PC-3 (cell line): Measurements from ENCODE around the gene TMEM119. TPM values are rescaled to one million over a fixed set of nuclear protein-coding genes. Genes with fewer than 3 reads are reported as not detected.

Experiments used
- ATAC-seq: fragments of 200-7000 bp; cut with Tn5 transposase; 2 replicates; pipeline ENCODE4 v1.9.1; 2020; ENCODE audit warnings: mild to moderate bottlenecking, moderate library complexity
- BruUV-seq: library from RNA; stranded (reverse); fragments of 400-500 nt; replicated peaks from 2 replicates; lab custom pipeline; 2021; lab: Mats Ljungman, UMichigan
- CTCF ChIA-PET: fragments of 300-600 bp; sonication (Branson Sonifier 250); formaldehyde crosslinking; loops from one replicate; lab custom pipeline; 2022; ENCODE audit warnings: antibody characterized with exemption; lab: Charles Lee
- POLR2A ChIA-PET: fragments of 300-600 bp; sonication (Branson Sonifier 250); formaldehyde crosslinking; loops from one replicate; lab custom pipeline; 2022; ENCODE audit warnings: antibody characterized with exemption; ENCODE audit not compliant: unreplicated experiment; lab: Charles Lee
- DNase-seq: peaks from one replicate; pipeline ENCODE4 v3.0.0-alpha.2; 2015
- H2AFZ ChIP-seq: fragments of 300-600 bp; sonication (generic); 2 replicates; pipeline ENCODE4 v1.6.0; 2016; ENCODE audit warnings: antibody characterized with exemption, low read length
- H3F3A ChIP-seq: fragments of 300-600 bp; sonication (generic); one replicate; pipeline ENCODE4 v1.6.0; 2017; ENCODE audit warnings: antibody characterized with exemption, low read length, control low read depth, mild to moderate bottlenecking; ENCODE audit not compliant: unreplicated experiment
- H3K27ac ChIP-seq: fragments of 300-600 bp; sonication (generic); 2 replicates; pipeline ENCODE4 v1.5.1; 2016; ENCODE audit warnings: mild to moderate bottlenecking, low read length
- H3K27me3 ChIP-seq: fragments of 300-600 bp; sonication (generic); 2 replicates; pipeline ENCODE4 v1.6.1; 2016; ENCODE audit warnings: low read length, mixed read lengths
- H3K36me3 ChIP-seq: fragments of 300-600 bp; sonication (generic); 2 replicates; pipeline ENCODE4 v1.6.1; 2016; ENCODE audit warnings: low read depth, mixed run types, low read length, mixed read lengths
- H3K4me1 ChIP-seq: fragments of 300-600 bp; sonication (generic); 2 replicates; pipeline ENCODE4 v1.5.1; 2016; ENCODE audit warnings: low read length; ENCODE audit not compliant: insufficient read depth
- H3K4me2 ChIP-seq: fragments of 300-600 bp; sonication (generic); 2 replicates; pipeline ENCODE4 v1.6.0; 2016; ENCODE audit warnings: low read length
- H3K4me3 ChIP-seq: fragments of 300-600 bp; sonication (generic); 2 replicates; pipeline ENCODE4 v1.5.1; 2016; ENCODE audit warnings: mild to moderate bottlenecking, low read length, mixed read lengths
- H3K79me2 ChIP-seq: fragments of 300-600 bp; sonication (generic); 2 replicates; pipeline ENCODE4 v1.6.1; 2017; ENCODE audit warnings: low read length, mixed read lengths
- H3K9ac ChIP-seq: fragments of 300-600 bp; sonication (generic); 2 replicates; pipeline ENCODE4 v1.6.0; 2016; ENCODE audit warnings: mild to moderate bottlenecking, low read length
- H3K9me2 ChIP-seq: fragments of 300-600 bp; sonication (generic); replicated peaks from 2 replicates; pipeline ENCODE4 v1.6.1; 2016; ENCODE audit warnings: mixed run types, low read length, mixed read lengths
- H3K9me3 ChIP-seq: fragments of 300-600 bp; sonication (generic); 2 replicates; pipeline ENCODE4 v1.6.1; 2016; ENCODE audit warnings: low read length, mixed read lengths
- H4K20me1 ChIP-seq: fragments of 300-600 bp; sonication (generic); 2 replicates; pipeline ENCODE4 v1.6.1; 2016; ENCODE audit warnings: low read length, mixed read lengths
- EZH2 ChIP-seq: fragments of 300-600 bp; sonication (generic); IDR thresholded peaks from one replicate; pipeline ENCODE4 v1.6.1; 2017; ENCODE audit warnings: antibody characterized with exemption, mild to moderate bottlenecking, low read length; ENCODE audit not compliant: unreplicated experiment
- EZH2phosphoT487 ChIP-seq: fragments of 300-600 bp; sonication (generic); IDR thresholded peaks from 2 replicates; pipeline ENCODE4 v1.6.1; 2018; ENCODE audit warnings: mild to moderate bottlenecking, antibody characterized with exemption, low read length, borderline replicate concordance
- intact Hi-C: fragments of 100-400 bp; cut with micrococcal nuclease; formaldehyde crosslinking; loops from 2 replicates; pipeline ENCODE4 v1.9.0; 2023
- total RNA-seq: library from RNA; depleted of rRNA; stranded (reverse); fragments of >200 nt; gene quantifications from 2 replicates; pipeline ENCODE4 v1.2.3, GENCODE V29; 2014
- TF ChIP-seq, protein P1 (sequence below): fragments of 300-600 bp; sonication (generic); conservative IDR thresholded peaks from 2 replicates; pipeline ENCODE4 v1.5.1; 2017; ENCODE audit warnings: antibody characterized with exemption, low read depth, mild to moderate bottlenecking, low read length

Gene TMEM119
- total RNA-seq, 1 experiment from 2014 or later, result not detected

DNA sequence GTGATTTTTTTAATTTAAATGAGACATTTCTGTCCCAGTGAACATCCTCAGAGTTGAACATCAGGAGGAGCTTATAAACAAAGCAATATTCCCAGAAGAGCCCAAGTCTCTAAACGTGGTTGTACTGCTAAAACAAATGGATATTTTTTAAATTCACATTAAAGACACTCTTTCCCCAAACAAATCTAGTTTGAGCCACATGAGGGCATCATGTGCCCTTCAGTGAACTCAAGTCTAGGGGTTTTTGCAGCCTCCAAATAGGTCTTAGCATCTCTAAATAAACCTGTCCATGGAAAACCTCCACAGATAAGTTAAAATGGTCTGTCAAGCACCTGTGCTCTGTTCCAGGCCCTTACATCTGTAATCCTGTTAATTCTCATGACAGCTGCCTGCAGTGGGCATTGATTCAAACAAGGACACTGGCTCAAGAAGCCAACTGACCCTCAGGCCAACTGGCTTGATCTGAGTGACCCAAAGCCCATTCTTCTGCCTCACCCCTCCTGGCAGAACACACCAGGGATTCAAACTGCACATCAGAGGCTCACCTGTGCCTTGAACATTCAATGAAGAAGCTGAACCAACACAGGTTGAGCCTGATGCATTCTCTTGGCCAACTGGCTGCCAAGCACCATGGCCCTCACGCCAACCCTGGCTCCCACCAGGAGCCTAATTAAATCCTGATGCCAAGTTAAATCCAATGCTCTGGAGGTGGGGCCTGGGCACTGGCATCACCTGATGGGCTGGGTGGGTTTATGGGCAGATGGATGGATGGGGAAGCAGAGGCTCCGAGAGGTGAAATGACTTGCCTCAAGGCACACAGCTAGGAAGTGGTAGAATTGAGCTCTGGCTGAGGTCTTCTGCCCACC, 26.9 kb downstream of the TMEM119 start:
- peaks cover 27% of the 10 kb centered on the region for H3K36me3 ChIP-seq
- H2AFZ ChIP-seq, result no peak overlapping the region
- DNase-seq, result peak; percentile 51
- no peaks in the 10 kb centered on the region for H3K27me3 ChIP-seq
- CTCF ChIA-PET, result interaction anchor here (0.6 to 1.4 kb wide), 3 partner anchors 47 to 380 kb away, joined by 3 to 7 read pairs (median 3); no protein-coding TSS in a partner anchor
- BruUV-seq, result no TSS peak
- intact Hi-C loops, result loop anchor here (1.0 kb wide), 1 partner anchor 47 kb away; no protein-coding TSS in a partner anchor
- ATAC-seq, result peak; percentile 24
- no peak overlapping the region for H3K4me2 ChIP-seq
- no peaks in the 10 kb centered on the region for H3K9me2 ChIP-seq
- no peak for TF ChIP-seq EZH2
- TF ChIP-seq, protein P1, sequence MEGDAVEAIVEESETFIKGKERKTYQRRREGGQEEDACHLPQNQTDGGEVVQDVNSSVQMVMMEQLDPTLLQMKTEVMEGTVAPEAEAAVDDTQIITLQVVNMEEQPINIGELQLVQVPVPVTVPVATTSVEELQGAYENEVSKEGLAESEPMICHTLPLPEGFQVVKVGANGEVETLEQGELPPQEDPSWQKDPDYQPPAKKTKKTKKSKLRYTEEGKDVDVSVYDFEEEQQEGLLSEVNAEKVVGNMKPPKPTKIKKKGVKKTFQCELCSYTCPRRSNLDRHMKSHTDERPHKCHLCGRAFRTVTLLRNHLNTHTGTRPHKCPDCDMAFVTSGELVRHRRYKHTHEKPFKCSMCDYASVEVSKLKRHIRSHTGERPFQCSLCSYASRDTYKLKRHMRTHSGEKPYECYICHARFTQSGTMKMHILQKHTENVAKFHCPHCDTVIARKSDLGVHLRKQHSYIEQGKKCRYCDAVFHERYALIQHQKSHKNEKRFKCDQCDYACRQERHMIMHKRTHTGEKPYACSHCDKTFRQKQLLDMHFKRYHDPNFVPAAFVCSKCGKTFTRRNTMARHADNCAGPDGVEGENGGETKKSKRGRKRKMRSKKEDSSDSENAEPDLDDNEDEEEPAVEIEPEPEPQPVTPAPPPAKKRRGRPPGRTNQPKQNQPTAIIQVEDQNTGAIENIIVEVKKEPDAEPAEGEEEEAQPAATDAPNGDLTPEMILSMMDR, result peak; percentile 61
- no peak for TF ChIP-seq EZH2phosphoT487
- H3F3A ChIP-seq, result no peaks in the 10 kb centered on the region
- no peaks in the 10 kb centered on the region for H4K20me1 ChIP-seq
- H3K9ac ChIP-seq, result no peak overlapping the region
- H3K4me3 ChIP-seq, result no peak overlapping the region
- no peaks in the 10 kb centered on the region for H3K79me2 ChIP-seq
- POLR2A ChIA-PET, result no interaction called here
- H3K9me3 ChIP-seq, result no peaks in the 10 kb centered on the region
- no peak overlapping the region for H3K27ac ChIP-seq
- peaks cover 6% of the 10 kb centered on the region for H3K4me1 ChIP-seq

DNA sequence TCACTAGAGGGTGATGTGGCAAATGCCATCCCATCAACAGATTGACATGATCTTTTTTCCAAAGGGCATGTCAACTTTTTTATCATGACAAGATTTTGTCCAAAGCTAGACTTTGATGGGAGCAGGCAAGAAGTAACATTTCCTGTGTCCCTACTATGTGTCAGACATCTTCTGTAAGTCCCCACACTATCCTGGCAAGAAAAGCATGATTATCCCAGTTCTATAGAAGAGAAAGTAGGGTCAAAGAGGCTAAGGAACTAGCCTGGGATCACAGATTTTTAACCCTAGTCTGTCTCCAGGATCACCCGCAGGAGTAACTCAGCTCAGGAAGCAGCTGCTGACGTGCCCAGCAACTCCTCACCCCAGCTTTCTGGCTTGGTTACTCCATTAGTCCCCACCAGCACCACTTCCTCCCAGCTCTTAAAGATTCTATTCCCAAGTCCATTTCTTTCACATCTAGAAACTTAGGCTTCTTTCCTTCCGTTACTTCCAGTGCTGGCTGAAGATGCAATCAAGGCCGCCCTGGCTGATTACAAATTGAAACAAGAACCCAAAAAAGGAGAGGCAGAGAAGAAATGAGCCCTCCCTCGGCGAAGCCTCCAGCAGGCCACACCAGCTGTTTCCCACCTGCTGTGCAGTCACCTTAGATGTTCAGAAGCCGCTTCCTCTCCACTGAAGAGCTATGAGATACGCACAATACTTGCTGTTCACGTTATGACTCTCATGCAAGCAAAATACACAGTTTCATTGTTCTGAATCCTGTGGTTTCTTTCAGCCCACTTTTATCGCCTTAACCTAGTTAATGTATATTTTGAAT, 29.3 kb downstream of the TMEM119 start:
- DNase-seq (no peak), ATAC-seq (no peak)
- TF ChIP-seq, protein P1, result no peak
- TF ChIP-seq EZH2phosphoT487 (no peak), EZH2 (no peak)
- ChIA-PET POLR2A (no interaction called here), CTCF (no interaction called here)
- no peaks in the 10 kb centered on the region for H3K9me2 ChIP-seq
- peaks cover 5% of the 10 kb centered on the region for H3F3A ChIP-seq
- no peak overlapping the region for H2AFZ ChIP-seq
- no peak overlapping the region for H3K4me2 ChIP-seq
- H4K20me1 ChIP-seq, result no peaks in the 10 kb centered on the region
- no peak overlapping the region for H3K4me3 ChIP-seq
- H3K9ac ChIP-seq, result no peak overlapping the region
- H3K4me1 ChIP-seq, result peaks cover 18% of the 10 kb centered on the region
- no TSS peak for BruUV-seq
- intact Hi-C loops, result no loop called here
- peaks cover 16% of the 10 kb centered on the region for H3K79me2 ChIP-seq
- H3K27ac ChIP-seq, result no peak overlapping the region
- no peaks in the 10 kb centered on the region for H3K9me3 ChIP-seq
- H3K36me3 ChIP-seq, result peaks cover 46% of the 10 kb centered on the region
- no peaks in the 10 kb centered on the region for H3K27me3 ChIP-seq
